Measurements from ENCODE around the gene SPIRE1. TPM values are rescaled to one million over a fixed set of nuclear protein-coding genes. Genes with fewer than 3 reads are reported as not detected.

Gene SPIRE1
- total RNA-seq, 1 donor from 2014 or later, result 16.9 TPM

DNA sequence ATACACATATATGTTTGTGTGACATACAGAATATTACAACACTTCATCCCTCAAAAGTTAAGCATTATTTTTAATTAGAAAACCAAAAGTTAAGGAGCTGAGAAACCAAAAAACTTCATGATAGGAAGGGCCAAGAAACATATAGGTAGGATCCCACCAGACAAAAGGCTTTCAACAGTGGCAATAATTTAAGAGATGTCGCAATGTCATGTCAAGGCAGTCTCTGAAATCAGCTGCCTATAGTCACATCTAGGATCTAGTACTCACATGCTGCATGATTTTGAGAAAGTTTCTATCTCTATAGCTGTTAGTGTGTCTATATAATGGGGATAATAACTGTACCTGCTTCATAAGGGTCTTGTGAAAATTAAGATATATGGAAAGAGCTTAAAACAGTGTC is 72.7 kb downstream of the SPIRE1 start:
- TF ChIP-seq, protein P1, sequence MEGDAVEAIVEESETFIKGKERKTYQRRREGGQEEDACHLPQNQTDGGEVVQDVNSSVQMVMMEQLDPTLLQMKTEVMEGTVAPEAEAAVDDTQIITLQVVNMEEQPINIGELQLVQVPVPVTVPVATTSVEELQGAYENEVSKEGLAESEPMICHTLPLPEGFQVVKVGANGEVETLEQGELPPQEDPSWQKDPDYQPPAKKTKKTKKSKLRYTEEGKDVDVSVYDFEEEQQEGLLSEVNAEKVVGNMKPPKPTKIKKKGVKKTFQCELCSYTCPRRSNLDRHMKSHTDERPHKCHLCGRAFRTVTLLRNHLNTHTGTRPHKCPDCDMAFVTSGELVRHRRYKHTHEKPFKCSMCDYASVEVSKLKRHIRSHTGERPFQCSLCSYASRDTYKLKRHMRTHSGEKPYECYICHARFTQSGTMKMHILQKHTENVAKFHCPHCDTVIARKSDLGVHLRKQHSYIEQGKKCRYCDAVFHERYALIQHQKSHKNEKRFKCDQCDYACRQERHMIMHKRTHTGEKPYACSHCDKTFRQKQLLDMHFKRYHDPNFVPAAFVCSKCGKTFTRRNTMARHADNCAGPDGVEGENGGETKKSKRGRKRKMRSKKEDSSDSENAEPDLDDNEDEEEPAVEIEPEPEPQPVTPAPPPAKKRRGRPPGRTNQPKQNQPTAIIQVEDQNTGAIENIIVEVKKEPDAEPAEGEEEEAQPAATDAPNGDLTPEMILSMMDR (IDR thresholded peaks at IDR 0.05), result no peak
- peaks cover 0 to 5% of the 10 kb centered on the region in 2 donors for H3K4me1 ChIP-seq
- no peaks in the 10 kb centered on the region for H3K36me3 ChIP-seq
- no peak for DNase-seq (ENCODE audit: low spot score in 2 of 2)
- no peak overlapping the region for H3K4me3 ChIP-seq
- H3K9me3 ChIP-seq, result no peaks in the 10 kb centered on the region
- no peak overlapping the region for H3K27ac ChIP-seq
- H3K27me3 ChIP-seq, result no peaks in the 10 kb centered on the region
- intact Hi-C loops (cut with DNase I), result no loop called here

DNA sequence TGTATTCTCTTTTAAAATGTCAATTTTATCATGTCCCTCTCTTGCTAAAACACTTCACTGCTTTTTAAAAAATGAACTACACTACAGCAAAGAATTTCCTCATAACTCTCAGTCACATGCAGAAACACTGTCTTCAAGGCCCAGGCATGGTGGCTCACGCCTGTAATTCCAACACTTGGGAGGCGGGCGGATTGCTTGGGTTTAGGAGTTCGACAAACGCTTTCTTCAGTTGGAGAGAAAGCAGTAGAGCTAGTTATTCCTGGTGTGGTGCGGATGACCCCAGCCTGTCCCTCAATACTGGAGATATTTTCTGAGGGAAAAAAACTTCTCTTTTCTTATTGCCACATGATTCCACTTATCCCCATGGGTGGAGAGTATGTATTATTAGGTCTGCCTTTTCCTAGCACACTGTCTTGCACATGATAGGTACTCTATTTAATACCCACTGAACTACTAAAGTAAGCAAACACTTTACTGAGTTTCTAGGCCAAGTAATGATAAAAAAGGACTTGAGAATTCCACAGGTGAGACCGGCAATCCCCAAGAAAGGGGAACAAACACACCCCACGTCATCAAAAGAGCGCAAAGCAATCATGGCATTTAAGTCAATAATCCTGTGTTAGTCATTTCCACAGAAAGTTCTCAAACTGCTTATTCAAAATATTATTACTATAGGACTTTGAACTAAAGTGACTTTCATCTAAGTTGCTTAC is 77.1 kb downstream of the SPIRE1 start:
- peaks cover 0 to 9% of the 10 kb centered on the region in 2 donors for H3K9me3 ChIP-seq
- H3K27ac ChIP-seq, result no peak overlapping the region
- no peak for DNase-seq (ENCODE audit: low spot score in 2 of 2)
- H3K36me3 ChIP-seq, result no peaks in the 10 kb centered on the region
- no peak overlapping the region for H3K4me3 ChIP-seq
- H3K4me1 ChIP-seq, result no peaks in the 10 kb centered on the region
- TF ChIP-seq, protein P1 (IDR thresholded peaks at IDR 0.05), result no peak
- no peaks in the 10 kb centered on the region for H3K27me3 ChIP-seq
- intact Hi-C loops (cut with DNase I), result no loop called here

DNA sequence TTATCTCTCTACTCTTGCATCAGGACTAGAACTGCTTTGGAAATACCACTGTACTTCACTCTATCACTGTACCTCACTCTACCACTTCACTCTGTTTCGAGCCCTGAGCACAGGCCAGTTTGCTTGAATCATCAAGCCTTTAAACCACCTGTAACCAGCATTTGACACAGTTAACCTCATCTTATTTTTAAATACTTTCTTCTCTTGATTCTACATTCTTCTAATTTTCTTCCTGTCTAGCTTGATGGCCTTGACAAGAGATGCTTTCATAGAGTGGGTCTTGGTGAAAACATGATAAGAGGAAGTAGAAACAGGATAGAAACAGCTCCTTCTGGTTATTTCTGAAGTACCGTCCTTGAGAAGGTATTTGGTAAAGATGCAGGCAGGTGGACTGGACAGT is 78.1 kb downstream of the SPIRE1 start:
- intact Hi-C loops (cut with DNase I), result no loop called here

DNA sequence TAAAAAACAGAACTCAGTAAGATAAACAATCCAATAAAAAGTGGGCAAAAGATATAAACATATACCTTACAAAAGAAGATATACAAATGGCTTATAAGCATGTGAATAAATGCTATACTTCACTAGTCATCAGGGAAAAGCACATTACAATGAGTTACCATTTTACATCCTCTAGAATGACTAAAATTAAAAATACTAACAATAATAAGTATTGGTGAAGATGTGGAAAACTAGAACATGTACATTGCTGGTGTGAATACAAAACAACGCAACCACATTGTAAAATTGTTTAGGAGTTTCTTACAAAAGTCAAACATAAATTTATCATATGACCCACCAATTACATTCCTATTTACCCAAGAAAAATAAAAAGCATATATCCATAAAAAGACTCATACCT is 80.1 kb downstream of the SPIRE1 start:
- H3K4me1 ChIP-seq, result no peaks in the 10 kb centered on the region
- H3K27me3 ChIP-seq, result no peaks in the 10 kb centered on the region
- H3K9me3 ChIP-seq, result peaks cover 0 to 9% of the 10 kb centered on the region in 2 donors
- intact Hi-C loops (cut with DNase I), result no loop called here
- H3K36me3 ChIP-seq, result no peaks in the 10 kb centered on the region
- H3K27ac ChIP-seq, result no peak overlapping the region
- no peak for DNase-seq (ENCODE audit: low spot score in 2 of 2)
- TF ChIP-seq, protein P1 (IDR thresholded peaks at IDR 0.05), result no peak
- no peak overlapping the region for H3K4me3 ChIP-seq

More for the DNA sequence above, 78.1 kb downstream of the SPIRE1 start:
- Histone ChIP-seq H3K4me3 (no peak overlapping the region), H3K27me3 (no peaks in the 10 kb centered on the region), H3K9me3 (peaks cover 0 to 9% of the 10 kb centered on the region in 2 donors), H3K27ac (no peak overlapping the region), H3K4me1 (no peaks in the 10 kb centered on the region), H3K36me3 (no peaks in the 10 kb centered on the region)
- DNase-seq (ENCODE audit: low spot score in 2 of 2), result no peak
- TF ChIP-seq, protein P1 (IDR thresholded peaks at IDR 0.05), result no peak

DNA sequence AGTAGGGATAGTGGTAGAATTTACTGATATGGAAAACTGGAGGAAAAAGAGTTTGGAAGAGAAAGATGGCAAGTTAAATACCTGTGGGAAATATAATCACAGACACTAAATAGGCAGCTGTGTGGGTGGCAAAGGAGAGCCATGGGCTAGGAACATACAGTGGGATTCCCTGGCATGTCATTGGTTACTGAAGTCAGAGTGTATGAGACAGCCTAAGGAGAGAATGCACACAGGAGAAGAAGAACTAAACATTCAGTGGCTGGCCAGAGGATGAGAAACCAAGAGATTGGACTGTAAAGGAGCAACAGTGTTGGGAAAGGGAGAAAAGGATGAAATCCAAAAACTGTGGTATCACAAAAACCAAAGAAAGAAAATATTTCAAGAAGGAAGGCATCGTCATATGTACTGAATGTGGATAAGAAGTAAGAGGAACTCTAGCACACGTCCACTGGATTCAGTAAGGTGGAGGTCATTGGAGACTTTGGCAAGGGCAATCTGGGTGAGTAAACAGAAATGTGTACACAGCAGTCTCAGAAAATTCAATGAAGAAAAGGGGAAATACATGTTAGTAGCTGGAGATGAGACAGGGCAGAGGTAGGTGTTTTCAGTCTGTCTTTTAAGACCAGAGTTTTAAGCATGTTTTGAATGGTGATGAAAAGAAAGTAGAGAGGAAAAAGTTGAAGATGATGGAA is 83.3 kb downstream of the SPIRE1 start:
- no peaks in the 10 kb centered on the region for H3K36me3 ChIP-seq
- peaks cover 0 to 9% of the 10 kb centered on the region in 2 donors for H3K9me3 ChIP-seq
- TF ChIP-seq, protein P1 (IDR thresholded peaks at IDR 0.05), result no peak
- no peaks in the 10 kb centered on the region for H3K4me1 ChIP-seq
- DNase-seq (ENCODE audit: low spot score in 2 of 2), result no peak
- no peak overlapping the region for H3K4me3 ChIP-seq
- no peaks in the 10 kb centered on the region for H3K27me3 ChIP-seq
- intact Hi-C loops (cut with DNase I), result no loop called here
- H3K27ac ChIP-seq, result no peak overlapping the region

Measured in ascending aorta (tissue), 2 donors.